ENCODE results near the gene MEGF11.
A peak's percentile ranks its signal among the peaks of the same experiment; 100 is the strongest.
"Not testable (repeated sequence)": the region's sequence is repeated elsewhere in the genome, so short reads cannot be mapped to it uniquely, and the experiment has no call there.

MEGF11 gene

GRCh38 chr15:65998486-65998885 is 255.1 kb downstream of the MEGF11 start:
- DNase-seq (ENCODE audit: low spot score), result no peak

GRCh38 chr15:65996901-65997300 is 256.6 kb downstream of the MEGF11 start:
- no peak for DNase-seq (ENCODE audit: low spot score)

- no peak for DNase-seq (ENCODE audit: low spot score)
Observed at GRCh38 chr15:65994832-65995231, 258.7 kb downstream of the MEGF11 start.

GRCh38 chr15:65993762-65994161 is 259.8 kb downstream of the MEGF11 start:
- no peak for DNase-seq (ENCODE audit: low spot score)

- DNase-seq (ENCODE audit: low spot score), result no peak
Observed at GRCh38 chr15:65993236-65993635, 260.3 kb downstream of the MEGF11 start.

- no peak for DNase-seq (ENCODE audit: low spot score)
Observed at GRCh38 chr15:65991721-65992483, 261.6 kb downstream of the MEGF11 start.

- no peak for DNase-seq (ENCODE audit: low spot score)
Observed at GRCh38 chr15:65990298-65990981, 263.1 kb downstream of the MEGF11 start.

- no peak for DNase-seq (ENCODE audit: low spot score)
Observed at GRCh38 chr15:65987100-65987499, 266.4 kb downstream of the MEGF11 start.

- DNase-seq (ENCODE audit: low spot score), result no peak
Observed at GRCh38 chr15:65986416-65986815, 267.1 kb downstream of the MEGF11 start.

GRCh38 chr15:65985387-65985786 is 268.2 kb downstream of the MEGF11 start:
- DNase-seq (ENCODE audit: low spot score), result no peak

GRCh38 chr15:65982627-65983322 is 270.8 kb downstream of the MEGF11 start:
- DNase-seq (ENCODE audit: low spot score), result no peak

- DNase-seq (ENCODE audit: low spot score), result no peak
Observed at GRCh38 chr15:65981837-65982626, 271.5 kb downstream of the MEGF11 start.

- DNase-seq (ENCODE audit: low spot score), result peak; percentile 7
Observed at GRCh38 chr15:65980824-65981456, 272.6 kb downstream of the MEGF11 start.

- no peak for DNase-seq (ENCODE audit: low spot score)
Observed at GRCh38 chr15:65979837-65980236, 273.7 kb downstream of the MEGF11 start.

- DNase-seq (ENCODE audit: low spot score), result no peak
Observed at GRCh38 chr15:65979316-65979715, 274.2 kb downstream of the MEGF11 start.

GRCh38 chr15:65978110-65978509 is 275.4 kb downstream of the MEGF11 start:
- DNase-seq (ENCODE audit: low spot score), result no peak

- not testable (repeated sequence) for DNase-seq (ENCODE audit: low spot score)
Observed at GRCh38 chr15:65976196-65976595, 277.4 kb downstream of the MEGF11 start.

- no peak for DNase-seq (ENCODE audit: low spot score)
Observed at GRCh38 chr15:65971741-65971995, 281.9 kb downstream of the MEGF11 start.

- no peak for DNase-seq (ENCODE audit: low spot score)
Observed at GRCh38 chr15:65970937-65971740, 282.4 kb downstream of the MEGF11 start.

- DNase-seq (ENCODE audit: low spot score), result no peak
Observed at GRCh38 chr15:65969865-65970816, 283.4 kb downstream of the MEGF11 start.

Data from hematopoietic multipotent progenitor cell treated with erythropoietin and hydrocortisone succinate and interleukin-3 and kit ligand, for 17 days (in vitro differentiated cells).